ENCODE measurements around the gene IL32.
"Not testable (repeated sequence)": the region's sequence is repeated elsewhere in the genome, so short reads cannot be mapped to it uniquely, and the experiment has no call there.

IL32 gene

DNA sequence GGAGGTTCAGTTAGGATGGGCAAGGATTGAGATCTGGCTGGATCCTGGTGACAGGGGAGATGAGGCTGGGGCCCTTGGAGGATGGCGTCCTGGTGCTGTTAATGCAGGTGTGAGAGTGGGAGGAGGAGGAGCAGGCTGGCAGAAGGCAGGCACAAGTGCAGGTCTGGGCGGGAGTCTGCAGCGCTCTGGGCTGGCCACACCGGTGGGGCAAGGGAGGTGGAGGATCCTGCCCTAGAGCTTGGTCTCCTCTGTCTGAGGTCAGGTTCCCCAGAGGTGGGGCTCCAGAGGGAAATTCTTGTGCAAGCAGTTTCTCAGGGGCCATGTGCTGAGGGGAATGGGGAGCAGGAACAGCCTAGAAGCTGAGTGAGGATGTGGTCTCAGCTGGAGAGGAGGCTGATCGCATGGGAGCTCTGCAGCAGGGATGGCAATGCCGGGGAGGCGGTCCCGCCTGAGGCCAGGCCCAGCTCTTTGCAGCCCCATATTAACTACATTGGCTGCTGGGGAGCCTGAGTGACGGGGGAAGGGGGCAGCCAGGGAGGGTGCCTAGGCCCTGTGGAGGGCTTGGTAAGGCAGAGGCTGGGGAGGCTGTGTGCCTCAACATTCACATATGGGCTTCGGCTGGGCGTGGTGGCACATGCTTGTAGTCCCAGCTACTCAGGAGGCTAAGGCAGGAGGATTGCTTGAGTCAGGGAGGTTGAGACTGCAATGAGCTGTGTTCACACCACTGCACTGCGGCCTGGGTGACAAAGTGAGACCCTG is 12.7 kb upstream of the IL32 start:
- DNase-seq, result not testable (repeated sequence)

DNA sequence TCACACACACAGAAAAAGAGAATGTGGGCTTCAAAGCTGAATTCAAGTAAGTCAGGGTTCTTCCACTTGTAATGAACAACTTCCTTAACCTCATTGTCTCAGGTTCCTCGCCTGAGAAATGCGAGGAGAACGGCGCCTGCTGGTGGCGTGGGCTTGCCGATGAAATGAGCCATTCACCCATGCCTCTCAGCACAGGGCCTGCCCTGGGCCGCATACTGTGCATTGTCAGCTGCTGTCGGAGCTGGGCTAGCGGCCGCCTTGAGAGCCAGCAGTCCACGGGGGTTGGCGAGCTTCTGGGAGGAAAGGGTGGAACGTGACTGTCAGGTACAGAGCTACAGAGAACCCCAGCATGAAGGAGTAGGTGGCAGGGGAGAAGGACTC is 12.1 kb upstream of the IL32 start:
- not testable (repeated sequence) for DNase-seq

DNA sequence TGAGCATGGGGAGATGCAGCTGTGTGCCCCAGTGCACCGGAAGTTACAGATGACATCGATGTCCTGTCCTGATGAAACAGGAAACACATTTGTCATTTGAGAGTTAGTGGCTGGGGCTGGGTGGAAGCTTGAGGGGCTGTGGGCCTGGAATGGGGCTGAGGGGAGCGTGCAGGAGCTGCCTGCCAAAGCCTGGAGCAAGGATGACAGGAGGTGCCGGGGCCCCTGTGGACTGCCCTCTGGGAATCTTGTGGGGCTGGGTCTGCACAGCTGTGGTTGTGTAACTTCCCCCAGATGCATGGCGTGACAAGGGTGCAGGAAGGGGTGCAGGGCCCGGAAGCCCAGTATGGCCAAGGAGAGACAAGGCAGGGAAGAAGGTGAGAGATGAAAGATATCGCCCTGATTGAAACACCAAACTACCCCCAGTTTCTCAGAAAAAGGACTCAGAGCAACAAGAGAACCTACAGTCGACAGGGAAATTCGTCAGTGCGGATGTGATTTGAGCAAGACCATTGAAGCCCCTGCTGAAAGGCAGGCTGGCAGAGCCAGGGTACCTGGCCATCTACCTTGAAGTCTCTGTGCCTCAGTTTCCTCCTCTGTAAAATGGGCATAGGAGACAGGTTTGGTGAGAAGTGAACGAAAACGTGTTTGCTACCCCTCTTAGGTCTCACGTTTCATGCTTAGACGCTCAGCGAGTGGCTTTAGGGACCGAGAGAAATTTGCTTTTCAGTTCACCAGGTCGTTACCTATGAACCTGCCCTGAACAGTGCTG is 10.3 kb upstream of the IL32 start:
- DNase-seq, result peak in 2 of 3 donors; percentile 12 to 30

DNA sequence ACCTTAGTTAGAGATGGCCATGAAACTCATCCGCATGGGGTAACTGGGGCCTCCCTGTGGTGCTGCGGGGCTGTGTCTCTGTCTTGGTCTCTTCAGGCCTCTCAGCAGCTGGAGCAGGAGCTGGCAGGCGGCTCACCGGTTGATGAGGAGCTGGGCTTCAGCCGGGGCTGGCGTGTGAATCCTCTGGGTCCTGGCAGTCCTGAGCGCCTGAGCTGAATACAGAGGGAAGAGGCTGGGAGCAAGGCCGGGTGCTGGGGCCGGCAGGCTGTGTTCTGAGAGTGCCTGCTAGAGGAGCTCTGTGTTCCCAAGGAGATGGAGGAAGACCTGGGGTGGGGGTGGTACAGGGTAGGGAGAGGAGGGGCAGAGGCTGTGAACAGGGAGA is 9.7 kb upstream of the IL32 start:
- DNase-seq, result not testable (repeated sequence)

DNA sequence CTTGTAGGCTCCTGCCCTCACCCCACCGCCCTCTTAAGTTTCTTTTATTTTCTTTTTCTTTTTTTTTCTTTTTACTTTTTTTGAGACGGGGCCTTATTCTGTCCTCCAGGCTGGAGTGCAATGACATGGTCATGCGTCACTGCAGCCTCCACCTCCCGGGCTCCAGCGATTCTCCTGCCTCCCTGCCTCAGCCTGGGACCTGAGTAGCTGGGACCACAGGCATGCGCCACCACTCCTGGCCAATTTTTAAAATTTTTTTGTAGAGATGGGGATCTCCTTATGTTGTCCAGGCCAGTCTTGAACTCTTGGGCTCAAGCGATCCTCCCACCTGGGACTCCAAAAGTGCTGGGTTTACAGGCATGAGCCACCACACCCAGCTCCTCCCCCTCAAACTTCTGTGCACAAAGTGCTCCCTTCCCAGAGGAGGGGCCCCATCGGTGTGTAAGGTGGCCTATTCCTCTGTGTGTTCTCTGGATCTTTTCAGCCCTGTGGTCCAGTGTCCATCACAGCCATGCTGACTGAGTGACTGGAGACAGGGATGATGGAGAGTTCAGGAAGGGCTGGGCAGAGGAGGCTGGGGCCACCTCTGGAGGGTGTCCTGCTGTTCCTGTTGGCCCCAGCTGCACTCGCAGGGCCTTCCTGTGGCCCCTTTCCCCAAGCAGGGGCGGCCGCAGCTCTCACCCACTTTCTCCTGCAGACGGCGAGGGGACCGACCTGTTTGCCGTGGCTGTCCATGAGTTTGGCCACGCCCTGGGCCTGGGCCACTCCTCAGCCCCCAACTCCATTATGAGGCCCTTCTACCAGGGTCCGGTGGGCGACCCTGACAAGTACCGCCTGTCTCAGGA is 8.9 kb upstream of the IL32 start:
- DNase-seq, result no peak

DNA sequence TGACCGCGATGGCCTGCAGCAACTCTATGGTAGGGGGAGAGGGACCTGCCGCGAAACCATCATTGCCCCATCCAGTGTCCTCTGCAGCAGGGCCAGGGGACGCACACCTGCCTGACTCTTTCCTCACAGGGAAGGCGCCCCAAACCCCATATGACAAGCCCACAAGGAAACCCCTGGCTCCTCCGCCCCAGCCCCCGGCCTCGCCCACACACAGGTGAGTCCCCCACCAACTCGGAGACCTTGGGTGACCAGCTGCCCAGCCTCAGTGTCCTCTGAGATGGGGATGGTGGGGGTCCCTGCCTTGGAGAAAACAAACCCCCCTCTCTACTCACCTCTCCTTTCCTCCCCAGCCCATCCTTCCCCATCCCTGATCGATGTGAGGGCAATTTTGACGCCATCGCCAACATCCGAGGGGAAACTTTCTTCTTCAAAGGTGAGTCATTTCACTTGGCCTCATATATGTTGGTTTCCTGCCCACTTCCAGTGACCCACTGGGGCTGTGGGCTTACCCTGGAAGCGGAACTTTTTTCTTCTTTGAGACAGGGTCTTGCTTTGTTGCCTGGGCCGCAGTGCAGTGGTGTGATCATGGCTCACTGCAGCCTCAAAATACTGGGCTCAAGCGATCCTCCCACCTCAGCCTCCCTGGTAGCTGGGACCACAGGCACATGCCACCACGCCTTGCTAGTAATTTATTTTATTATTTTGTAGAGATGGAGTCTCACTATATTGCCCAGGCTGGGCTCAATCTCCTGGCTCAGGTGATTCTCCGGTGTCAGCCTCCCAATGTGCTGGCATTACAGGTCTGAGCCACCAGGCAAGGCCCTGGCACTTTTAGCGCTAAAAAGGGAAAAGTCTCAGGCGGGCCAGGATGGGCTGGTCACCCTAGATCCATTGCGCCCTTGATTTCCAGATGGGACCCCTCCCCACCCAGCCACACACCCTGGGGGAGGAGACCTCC is 8.0 kb upstream of the IL32 start:
- peak in 1 of 3 donors; percentile 9 for DNase-seq

DNA sequence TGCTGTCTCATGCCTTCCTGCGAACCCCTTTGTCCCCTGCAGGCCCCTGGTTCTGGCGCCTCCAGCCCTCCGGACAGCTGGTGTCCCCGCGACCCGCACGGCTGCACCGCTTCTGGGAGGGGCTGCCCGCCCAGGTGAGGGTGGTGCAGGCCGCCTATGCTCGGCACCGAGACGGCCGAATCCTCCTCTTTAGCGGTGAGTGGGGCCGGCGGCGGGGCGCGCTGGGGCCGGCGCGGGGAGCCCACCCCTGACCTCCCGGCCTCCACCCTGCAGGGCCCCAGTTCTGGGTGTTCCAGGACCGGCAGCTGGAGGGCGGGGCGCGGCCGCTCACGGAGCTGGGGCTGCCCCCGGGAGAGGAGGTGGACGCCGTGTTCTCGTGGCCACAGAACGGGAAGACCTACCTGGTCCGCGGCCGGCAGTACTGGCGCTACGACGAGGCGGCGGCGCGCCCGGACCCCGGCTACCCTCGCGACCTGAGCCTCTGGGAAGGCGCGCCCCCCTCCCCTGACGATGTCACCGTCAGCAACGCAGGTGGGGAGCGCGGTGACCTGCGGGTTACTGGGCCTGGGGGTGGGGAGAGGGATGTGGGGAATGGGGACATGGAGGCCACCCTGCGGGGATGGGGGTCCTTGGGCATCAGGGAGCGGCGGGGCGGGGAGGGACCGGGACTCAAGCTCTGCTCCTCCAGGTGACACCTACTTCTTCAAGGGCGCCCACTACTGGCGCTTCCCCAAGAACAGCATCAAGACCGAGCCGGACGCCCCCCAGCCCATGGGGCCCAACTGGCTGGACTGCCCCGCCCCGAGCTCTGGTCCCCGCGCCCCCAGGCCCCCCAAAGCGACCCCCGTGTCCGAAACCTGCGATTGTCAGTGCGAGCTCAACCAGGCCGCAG is 7.1 kb upstream of the IL32 start:
- DNase-seq, result peak in 2 of 3 donors; percentile 29 to 42

DNA sequence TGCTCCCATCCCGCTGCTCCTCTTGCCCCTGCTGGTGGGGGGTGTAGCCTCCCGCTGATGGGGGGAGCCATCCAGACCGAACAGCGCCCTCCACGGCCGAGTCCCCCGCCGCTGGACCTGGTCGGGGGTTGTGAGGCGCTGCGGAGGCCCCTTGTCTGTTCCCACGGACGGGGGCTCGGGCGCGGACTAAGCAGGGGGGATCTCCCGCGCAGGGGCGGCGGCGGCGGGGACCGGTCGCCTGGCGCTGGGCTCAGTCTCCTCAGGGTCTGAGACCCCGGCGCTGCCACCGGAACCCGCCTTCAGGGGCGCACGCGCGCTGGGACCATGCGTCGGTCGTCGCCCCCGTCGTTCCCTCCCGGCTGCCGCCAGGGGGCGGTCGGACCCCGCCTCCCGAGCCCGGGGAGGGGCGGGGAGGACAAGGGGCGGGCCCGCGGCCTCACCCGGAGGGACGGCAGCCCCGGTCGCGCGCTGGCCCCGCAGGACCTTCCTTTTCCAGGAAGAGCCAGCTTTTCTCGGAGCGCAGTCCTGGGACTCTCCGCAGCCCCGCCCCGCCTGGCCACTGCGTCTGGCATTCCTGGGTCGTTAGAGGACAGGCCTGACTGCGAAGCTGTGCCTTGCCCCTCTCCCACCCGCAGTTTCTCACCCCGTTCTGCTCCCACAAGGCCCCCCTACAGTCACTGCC is 6.3 kb upstream of the IL32 start:
- DNase-seq, result peak; percentile 96 to 99 (median 96)

DNA sequence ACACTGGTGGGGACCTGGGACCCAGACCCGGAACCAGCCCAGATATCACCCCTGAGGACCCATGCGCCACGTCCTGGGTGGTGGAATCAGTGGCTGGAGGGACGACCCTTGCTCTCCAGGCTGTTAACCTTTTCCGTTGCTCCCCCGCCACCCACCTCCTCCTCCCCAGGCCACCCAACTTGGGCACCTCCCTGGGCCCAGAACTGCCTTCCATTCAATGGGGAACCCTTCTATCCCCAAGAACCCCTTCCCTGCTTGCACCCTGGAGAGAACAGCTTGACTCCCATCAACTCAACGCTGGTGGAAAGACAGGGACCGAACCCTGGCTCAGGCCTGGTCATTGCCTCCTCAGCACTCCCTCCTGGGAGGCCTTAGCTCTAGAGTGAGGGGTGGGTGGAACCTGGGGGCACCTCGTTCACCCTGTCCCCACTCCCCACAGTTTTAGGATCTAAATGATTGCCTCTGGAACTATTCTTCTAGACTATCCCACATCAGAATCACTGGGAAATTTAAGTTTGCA is 5.7 kb upstream of the IL32 start:
- no peak for DNase-seq

DNA sequence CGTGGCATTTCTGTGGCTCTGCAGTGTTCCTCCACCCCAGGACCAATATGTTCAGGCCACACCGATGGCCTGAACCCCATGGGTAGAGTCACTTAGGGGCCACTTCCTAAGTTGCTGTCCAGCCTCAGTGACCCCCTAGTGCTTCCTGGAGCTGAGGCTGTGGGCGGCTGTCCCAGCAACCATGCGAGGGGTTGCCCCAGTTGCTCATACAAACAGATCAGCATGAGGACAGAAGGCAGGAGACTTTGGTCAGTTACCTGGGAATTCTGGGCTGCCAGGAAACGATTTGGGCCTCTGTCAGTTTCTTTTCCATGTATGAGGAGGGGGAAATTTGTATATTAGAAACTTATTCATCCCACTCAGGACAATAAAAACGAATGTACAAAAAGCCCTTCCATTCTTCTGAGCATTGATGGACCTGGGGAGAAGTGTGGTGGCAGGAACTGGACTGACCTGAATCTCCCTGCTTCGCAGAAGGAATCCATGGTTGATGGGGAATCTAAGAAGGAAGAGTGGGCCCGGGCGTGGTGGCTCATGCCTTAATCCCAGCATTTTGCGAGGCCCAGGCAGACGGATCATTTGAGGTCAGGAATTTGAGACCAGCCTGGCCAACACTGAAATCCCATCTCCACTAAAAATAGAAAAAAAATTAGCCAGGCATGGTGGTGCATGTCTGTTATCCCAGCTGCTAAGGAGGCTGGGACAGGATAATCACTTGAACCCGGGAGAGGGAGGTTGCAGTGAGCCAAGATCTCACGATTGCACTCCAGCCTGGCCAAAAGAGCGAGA is 4.9 kb upstream of the IL32 start:
- peak in 1 of 3 donors; percentile 24 for DNase-seq

DNA sequence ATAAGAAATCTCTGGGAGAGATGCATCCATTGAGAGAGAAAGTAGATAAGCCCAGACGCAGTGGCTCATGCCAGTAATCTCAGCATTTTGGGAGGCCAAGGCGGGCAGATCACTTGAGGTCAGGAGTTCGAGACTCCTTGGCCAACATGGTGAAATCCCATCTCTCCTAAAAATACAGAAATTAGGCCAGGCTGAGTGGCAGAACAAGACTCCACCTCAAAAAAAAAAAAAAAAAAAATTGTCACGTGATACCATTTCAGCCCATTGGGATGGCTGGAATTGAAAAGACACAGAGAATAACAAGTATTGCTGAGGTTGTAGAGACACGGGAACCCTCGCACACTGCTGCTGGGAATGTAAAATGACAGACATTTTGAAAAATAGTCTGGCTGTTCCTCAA is 2.9 kb upstream of the IL32 start:
- no peak for DNase-seq

DNA sequence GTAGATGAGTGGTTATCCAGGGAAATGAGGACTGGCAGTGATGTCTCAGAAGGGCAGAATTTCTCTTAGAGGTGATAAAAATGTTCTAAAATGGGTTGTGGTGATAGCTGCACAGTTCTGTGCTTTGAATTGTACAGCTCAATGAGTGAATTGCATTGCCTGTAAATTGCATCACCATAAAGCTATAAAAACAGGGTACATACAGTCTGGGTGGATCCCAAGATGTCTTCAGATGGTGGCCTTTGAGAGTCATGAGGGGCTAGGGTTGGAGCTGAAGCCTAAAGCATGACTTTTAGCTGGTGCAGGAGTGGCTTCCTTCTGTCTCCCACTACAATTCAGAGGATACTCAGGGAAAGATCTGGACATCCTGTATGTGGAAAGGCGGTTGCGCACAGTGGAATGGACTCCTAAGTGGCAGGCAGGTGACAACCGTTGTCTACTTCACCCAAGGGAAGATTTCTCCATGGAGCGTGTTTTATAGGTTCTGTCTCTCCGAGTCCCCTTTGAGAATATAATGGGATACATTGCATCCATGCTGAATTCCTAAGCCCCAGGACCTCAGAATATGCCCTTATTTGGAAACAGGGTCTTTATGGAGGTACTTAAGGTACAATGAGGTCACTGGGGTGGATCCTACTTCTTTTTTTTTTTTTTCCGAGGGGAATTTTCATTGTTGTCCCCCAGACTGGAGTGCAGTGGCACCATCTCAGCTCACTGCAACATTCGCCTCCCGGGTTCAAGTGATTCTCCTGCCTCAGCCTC is 1.6 kb upstream of the IL32 start:
- no peak for DNase-seq

DNA sequence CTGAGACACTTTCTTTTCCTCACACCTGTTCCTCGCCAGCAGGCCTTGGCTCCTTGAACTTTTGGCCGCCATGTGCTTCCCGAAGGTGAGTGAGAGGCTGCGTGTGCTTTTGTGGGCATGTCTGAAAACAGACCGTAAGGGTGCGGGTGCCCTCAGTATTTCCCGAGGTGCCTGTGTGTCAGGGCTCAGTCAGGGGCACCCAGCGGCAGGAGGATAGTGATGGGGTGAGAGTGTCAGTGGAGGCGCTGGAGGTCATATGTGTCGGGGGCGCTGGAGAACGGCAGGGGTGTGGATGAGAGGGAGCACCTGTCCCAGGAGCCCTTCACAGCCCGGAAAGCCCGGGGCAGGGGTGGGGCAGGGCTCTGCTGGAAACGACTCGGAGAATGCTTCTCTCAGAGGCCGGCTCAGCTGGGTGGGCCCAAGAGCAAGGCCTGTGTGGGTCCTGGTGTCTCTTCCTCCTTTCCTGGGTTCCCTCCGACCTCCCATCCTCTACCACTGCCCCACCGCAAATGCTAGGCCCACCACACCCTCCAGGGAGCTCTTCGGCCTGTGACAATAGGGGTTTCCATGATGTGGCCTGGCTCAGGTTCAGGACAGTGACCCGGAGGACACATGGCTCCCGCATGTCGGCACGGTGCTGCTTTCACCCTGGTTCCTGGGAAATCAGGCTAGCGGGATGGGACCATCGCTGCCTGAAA is 451 bp downstream of the IL32 start:
- no peak for DNase-seq

DNA sequence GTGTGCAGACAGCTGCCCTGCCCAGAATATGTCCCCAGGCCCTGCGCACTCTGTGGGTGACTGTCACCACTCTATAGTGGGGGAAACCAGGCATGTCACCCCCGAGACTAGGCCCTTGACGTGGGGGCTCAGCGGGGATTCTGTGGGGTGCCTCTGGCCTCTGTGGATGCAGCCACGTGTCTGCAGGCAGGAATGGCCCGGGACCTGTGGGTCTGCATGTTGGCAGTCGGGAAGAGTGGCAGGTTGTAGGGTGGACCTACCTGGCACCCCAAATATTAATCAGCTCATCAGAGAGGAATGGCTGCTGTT is 954 bp downstream of the IL32 start:
- DNase-seq, result no peak

DNA sequence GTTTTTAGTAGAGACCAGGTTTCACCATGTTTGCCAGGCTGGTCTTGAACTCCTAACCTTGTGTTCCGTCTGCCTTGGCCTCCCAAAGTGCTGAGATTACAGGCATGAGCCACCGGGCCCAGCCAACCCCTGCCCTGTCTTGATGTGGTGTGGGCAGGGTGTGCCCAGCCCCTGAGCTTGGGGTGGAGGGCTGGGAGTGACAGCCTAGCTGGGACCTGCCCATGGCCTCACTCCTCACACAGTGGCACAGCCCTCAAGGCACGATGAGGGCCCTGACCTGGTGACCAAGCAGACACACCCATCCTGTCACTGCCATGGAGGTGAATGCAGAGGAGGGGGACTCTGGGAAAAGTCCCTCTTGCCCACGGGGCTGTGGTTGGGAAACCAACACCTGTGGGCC is 3.0 kb downstream of the IL32 start:
- no peak for DNase-seq

DNA sequence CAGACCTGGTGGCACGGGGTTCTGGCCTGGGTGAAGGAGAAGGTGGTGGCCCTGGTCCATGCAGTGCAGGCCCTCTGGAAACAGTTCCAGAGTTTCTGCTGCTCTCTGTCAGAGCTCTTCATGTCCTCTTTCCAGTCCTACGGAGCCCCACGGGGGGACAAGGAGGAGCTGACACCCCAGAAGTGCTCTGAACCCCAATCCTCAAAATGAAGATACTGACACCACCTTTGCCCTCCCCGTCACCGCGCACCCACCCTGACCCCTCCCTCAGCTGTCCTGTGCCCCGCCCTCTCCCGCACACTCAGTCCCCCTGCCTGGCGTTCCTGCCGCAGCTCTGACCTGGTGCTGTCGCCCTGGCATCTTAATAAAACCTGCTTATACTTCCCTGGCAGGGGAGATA is 3.7 kb downstream of the IL32 start:
- DNase-seq, result not testable (repeated sequence)

DNA sequence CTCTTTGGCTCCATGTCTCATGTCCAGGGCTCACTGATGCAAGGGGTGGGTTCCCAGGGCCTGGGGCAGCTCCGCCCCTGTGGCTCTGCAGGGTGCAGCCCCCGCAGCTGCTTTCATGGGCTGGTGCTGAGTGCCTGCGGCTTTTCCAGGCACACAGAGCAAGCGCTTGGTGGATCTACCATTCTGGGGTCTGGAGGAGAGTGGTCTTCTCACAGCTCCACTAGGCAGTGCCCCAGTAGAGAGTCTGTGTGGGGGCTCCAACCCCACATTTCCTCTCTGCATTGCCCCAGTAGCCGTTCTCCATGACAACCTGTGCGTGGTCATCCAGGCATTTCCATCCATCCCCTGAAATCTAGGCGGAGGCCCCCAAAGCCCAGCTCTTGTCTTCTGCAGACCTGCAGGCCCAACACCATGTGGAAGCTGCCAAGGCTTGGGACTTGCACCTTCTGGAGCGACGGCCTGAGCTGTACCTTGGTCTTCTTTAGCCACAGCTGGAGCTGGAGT is 5.2 kb downstream of the IL32 start:
- no peak for DNase-seq

DNA sequence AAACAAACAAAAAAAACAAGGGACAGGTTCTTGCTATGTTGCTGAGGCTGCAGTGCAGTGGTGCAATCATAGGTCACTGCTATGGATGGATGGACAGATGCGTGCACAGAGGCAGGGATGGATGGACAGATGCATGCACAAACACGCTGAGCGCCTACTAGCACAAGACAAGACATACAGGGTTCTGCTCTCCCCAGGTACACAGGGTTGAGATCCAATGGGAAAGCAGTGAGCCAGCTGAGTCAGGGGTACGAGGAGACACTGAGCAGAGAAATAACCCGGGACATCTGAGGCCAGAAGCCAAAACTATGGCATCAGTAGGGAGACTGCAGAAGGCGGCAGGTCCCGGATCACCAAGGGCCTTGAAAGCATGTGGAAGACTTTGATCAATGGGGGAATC is 6.2 kb downstream of the IL32 start:
- DNase-seq, result no peak

All from suppressor macrophage treated with lipopolysaccharide for 1 hour (primary cell).